Stimulated activated CD8-positive, alpha-beta memory T cell treated with anti-CD3 and anti-CD28 coated beads, Interleukin-7, amount 100 ng/mL, for 24 hours (primary cell): ENCODE measurements around the gene ZNF530.

Experiments
- DNase-seq: peaks from one replicate; pipeline ENCODE4 v3.0.0-alpha.2; 2020; ENCODE audit warnings: low read depth

The ZNF530 gene

GRCh38 chr19:57599761-57600383 lies at the start of gene ZNF530:
TSS of gene ZNF530 (plus strand) at chr19:57599885. CDS start at chr19:57604346, 4,461 bp downstream.
- DNase-seq = peak; percentile 80

- no peak for DNase-seq
Measured at GRCh38 chr19:57552432-57552831, 47.3 kb upstream of the ZNF530 start.

GRCh38 chr19:57557659-57558058 lies 42.0 kb upstream of the ZNF530 start:
- no peak for DNase-seq

- DNase-seq = no peak
Measured at GRCh38 chr19:57558525-57558924, 41.2 kb upstream of the ZNF530 start.

- DNase-seq = no peak
Measured at GRCh38 chr19:57559008-57559403, 40.7 kb upstream of the ZNF530 start.

GRCh38 chr19:57559404-57560025 lies 40.2 kb upstream of the ZNF530 start, which contains the start of gene ZNF550:
TSS of gene ZNF550 (minus strand) at chr19:57559863. CDS start at chr19:57559682, 181 bp downstream.
- peak; percentile 78 for DNase-seq

- no peak for DNase-seq
Measured at GRCh38 chr19:57560049-57560491, 39.6 kb upstream of the ZNF530 start.

GRCh38 chr19:57563547-57563946 lies 36.1 kb upstream of the ZNF530 start:
- DNase-seq = no peak

GRCh38 chr19:57566396-57567265 lies 33.1 kb upstream of the ZNF530 start:
- no peak for DNase-seq

- DNase-seq = no peak
Measured at GRCh38 chr19:57570707-57571106, 29.0 kb upstream of the ZNF530 start.

- DNase-seq = no peak
Measured at GRCh38 chr19:57572415-57572947, 27.2 kb upstream of the ZNF530 start.

- DNase-seq = no peak
Measured at GRCh38 chr19:57576661-57577060, 23.0 kb upstream of the ZNF530 start.

GRCh38 chr19:57578487-57579205 lies 21.0 kb upstream of the ZNF530 start, which contains the start of gene ZNF416:
TSS of gene ZNF416 (minus strand) at chr19:57578911. CDS start at chr19:57578704, 207 bp downstream.
- DNase-seq = peak; percentile 82

GRCh38 chr19:57583104-57583520 lies 16.6 kb upstream of the ZNF530 start:
- DNase-seq = no peak

- peak; percentile 60 for DNase-seq
Measured at GRCh38 chr19:57583521-57584416, 15.9 kb upstream of the ZNF530 start, which contains the start of gene ZIK1. TSS of gene ZIK1 (plus strand) at chr19:57584145. CDS start at chr19:57584357, 212 bp downstream.

- no peak for DNase-seq
Measured at GRCh38 chr19:57587529-57587928, 12.2 kb upstream of the ZNF530 start.

- DNase-seq = no peak
Measured at GRCh38 chr19:57599377-57599760, 316 bp upstream of the ZNF530 start.

GRCh38 chr19:57606931-57607330 lies 7.2 kb downstream of the ZNF530 start:
- no peak for DNase-seq

- DNase-seq = no peak
Measured at GRCh38 chr19:57611113-57611512, 11.4 kb downstream of the ZNF530 start.

GRCh38 chr19:57613941-57614743 lies 14.5 kb downstream of the ZNF530 start, which contains the start of gene ZNF134:
TSS of gene ZNF134 (plus strand) at chr19:57614242. CDS start at chr19:57619469, 5,227 bp downstream.
- DNase-seq = peak; percentile 80
